Measurements from ENCODE around the gene TRMT11.

- TF ChIP-seq EZH2 (IDR thresholded peaks at IDR 0.05; ENCODE audit: insufficient read depth, poor library complexity, severe bottlenecking) = no peak
- no peak for TF ChIP-seq EZH2phosphoT487 (IDR thresholded peaks at IDR 0.05; ENCODE audit: insufficient read depth, low read depth)
These were observed 85.8 kb downstream of the TRMT11 start for GRCh38 chr6:126072172-126072571.
